Colonic mucosa (tissue), 4 donors: ENCODE data around the gene MED31. TPM values are rescaled to one million over a fixed set of nuclear protein-coding genes. Genes with fewer than 3 reads are reported as not detected.
A peak's percentile ranks its signal among the peaks of the same experiment; 100 is the strongest.
"Not testable (repeated sequence)": the region's sequence is repeated elsewhere in the genome, so short reads cannot be mapped to it uniquely, and the experiment has no call there.

ENCODE experiments used
- DNase-seq: peaks from one replicate; pipeline ENCODE4 v3.0.0-alpha.2; 2020
- H3K27ac ChIP-seq: fragments of 200-600 bp; one replicate; pipeline ENCODE4 v1.8.0; 2021
- H3K27me3 ChIP-seq: fragments of 200-600 bp; one replicate; pipeline ENCODE4 v1.8.0; 2021
- H3K36me3 ChIP-seq: fragments of 200-600 bp; one replicate; pipeline ENCODE4 v1.8.0; 2021
- H3K4me1 ChIP-seq: fragments of 200-600 bp; one replicate; pipeline ENCODE4 v1.8.0; 2021; ENCODE audit warnings: mild to moderate bottlenecking
- H3K4me3 ChIP-seq: fragments of 200-600 bp; one replicate; pipeline ENCODE4 v1.8.0; 2021
- H3K9ac ChIP-seq, 2 donors: one replicate each; pipeline ENCODE4 v1.7.0; 2013; ENCODE audit warnings: control low read depth in 2 of 2, low read depth in 2 of 2, low read length in 2 of 2
- H3K9me3 ChIP-seq: fragments of 200-600 bp; one replicate; pipeline ENCODE4 v1.8.0; 2021
- CTCF ChIP-seq: fragments of 200-600 bp; IDR thresholded peaks from one replicate; pipeline ENCODE4 v1.8.0; 2022; ENCODE audit warnings: antibody characterized with exemption, mild to moderate bottlenecking
- intact Hi-C: fragments of 100-400 bp; cut with DNase I; formaldehyde crosslinking; loops from one replicate; pipeline ENCODE4 v1.14.1; 2022
- total RNA-seq, 2 donors: library from RNA; stranded (reverse); fragmentation: NEBNext Ultra II Directional in 1 of 2; extraction: Animal tissue kit (Norgen Biotek cat#: 25700) in 1 of 2; gene quantifications; one replicate each; pipeline ENCODE4 v1.2.1, GENCODE V29; 2021
- donor health status: healthy.
- donor health status: DM: no; HTN: no; CAD: no.
- donor health status: DM: no; HTN: no; CAD: no.

Gene MED31
- total RNA-seq, 2 donors from 2014 or later, result 14.3 to 15.2 TPM

- intact Hi-C loops, result loop anchor here (5.0 to 10.0 kb wide), 2 partner anchors 167 to 340 kb away; partner anchors contain the start of gene TEKT1
Observed at GRCh38 chr17:6667516-6667915, 16.1 kb upstream of the MED31 start.

GRCh38 chr17:6666557-6666956 is 15.2 kb upstream of the MED31 start:
- Histone ChIP-seq H3K9ac (no peak overlapping the region), H3K4me3 (no peak overlapping the region), H3K27me3 (no peaks in the 10 kb centered on the region), H3K4me1 (no peaks in the 10 kb centered on the region), H3K36me3 (no peaks in the 10 kb centered on the region), H3K27ac (no peak overlapping the region), H3K9me3 (no peaks in the 10 kb centered on the region)
- intact Hi-C loops, result loop anchor here (5.0 to 10.0 kb wide), 2 partner anchors 168 to 341 kb away; partner anchors contain the start of gene TEKT1
- TF ChIP-seq CTCF, result no peak
- DNase-seq, result no peak

More at GRCh38 chr17:6667516-6667915, 16.1 kb upstream of the MED31 start:
- H3K9me3 ChIP-seq, result no peaks in the 10 kb centered on the region
- H3K36me3 ChIP-seq, result no peaks in the 10 kb centered on the region
- H3K9ac ChIP-seq, result no peak overlapping the region
- no peak overlapping the region for H3K27ac ChIP-seq
- H3K27me3 ChIP-seq, result no peaks in the 10 kb centered on the region
- H3K4me1 ChIP-seq, result no peaks in the 10 kb centered on the region
- no peak overlapping the region for H3K4me3 ChIP-seq
- no peak for DNase-seq
- no peak for TF ChIP-seq CTCF

GRCh38 chr17:6666077-6666521 is 14.7 kb upstream of the MED31 start:
- DNase-seq, result peak; percentile 72
- no peak overlapping the region for H3K9ac ChIP-seq
- H3K4me3 ChIP-seq, result no peak overlapping the region
- no peak overlapping the region for H3K27ac ChIP-seq
- H3K4me1 ChIP-seq, result no peaks in the 10 kb centered on the region
- TF ChIP-seq CTCF, result peak; percentile 78
- no peaks in the 10 kb centered on the region for H3K27me3 ChIP-seq
- intact Hi-C loops, result loop anchor here (5.0 to 10.0 kb wide), 2 partner anchors 169 to 341 kb away; partner anchors contain the start of gene TEKT1
- no peaks in the 10 kb centered on the region for H3K9me3 ChIP-seq
- no peaks in the 10 kb centered on the region for H3K36me3 ChIP-seq

GRCh38 chr17:6663200-6663599 is 11.8 kb upstream of the MED31 start:
- intact Hi-C loops, result loop anchor here (10.0 kb wide), 1 partner anchor 172 kb away; the partner anchor contains the start of gene TEKT1
- not testable (repeated sequence) for H3K9ac ChIP-seq, H3K9me3 ChIP-seq, H3K4me3 ChIP-seq, H3K4me1 ChIP-seq, H3K27ac ChIP-seq, H3K36me3 ChIP-seq, H3K27me3 ChIP-seq, DNase-seq

- no peak overlapping the region for H3K4me3 ChIP-seq
- DNase-seq, result no peak
- no peaks in the 10 kb centered on the region for H3K36me3 ChIP-seq
- no peak overlapping the region for H3K27ac ChIP-seq
- no peak for TF ChIP-seq CTCF
- no peaks in the 10 kb centered on the region for H3K4me1 ChIP-seq
- no peaks in the 10 kb centered on the region for H3K9me3 ChIP-seq
- no peak overlapping the region for H3K9ac ChIP-seq
- no peaks in the 10 kb centered on the region for H3K27me3 ChIP-seq
- intact Hi-C loops, result loop anchor here (10.0 kb wide), 1 partner anchor 173 kb away; the partner anchor contains the start of gene TEKT1
Observed at GRCh38 chr17:6661464-6661848, 10.1 kb upstream of the MED31 start.

- no peak for TF ChIP-seq CTCF
- Histone ChIP-seq H3K36me3 (no peaks in the 10 kb centered on the region), H3K4me1 (no peaks in the 10 kb centered on the region), H3K4me3 (no peak overlapping the region), H3K9ac (no peak overlapping the region), H3K27ac (no peak overlapping the region), H3K27me3 (no peaks in the 10 kb centered on the region), H3K9me3 (no peaks in the 10 kb centered on the region)
- DNase-seq, result no peak
- intact Hi-C loops, result loop anchor here (10.0 kb wide), 1 partner anchor 174 kb away; the partner anchor contains the start of gene TEKT1
Observed at GRCh38 chr17:6660805-6661463, 9.5 kb upstream of the MED31 start.
